ENCODE data around the gene RAB1B.
"Not testable (repeated sequence)": the region's sequence is repeated elsewhere in the genome, so short reads cannot be mapped to it uniquely, and the experiment has no call there.

The RAB1B gene

DNA sequence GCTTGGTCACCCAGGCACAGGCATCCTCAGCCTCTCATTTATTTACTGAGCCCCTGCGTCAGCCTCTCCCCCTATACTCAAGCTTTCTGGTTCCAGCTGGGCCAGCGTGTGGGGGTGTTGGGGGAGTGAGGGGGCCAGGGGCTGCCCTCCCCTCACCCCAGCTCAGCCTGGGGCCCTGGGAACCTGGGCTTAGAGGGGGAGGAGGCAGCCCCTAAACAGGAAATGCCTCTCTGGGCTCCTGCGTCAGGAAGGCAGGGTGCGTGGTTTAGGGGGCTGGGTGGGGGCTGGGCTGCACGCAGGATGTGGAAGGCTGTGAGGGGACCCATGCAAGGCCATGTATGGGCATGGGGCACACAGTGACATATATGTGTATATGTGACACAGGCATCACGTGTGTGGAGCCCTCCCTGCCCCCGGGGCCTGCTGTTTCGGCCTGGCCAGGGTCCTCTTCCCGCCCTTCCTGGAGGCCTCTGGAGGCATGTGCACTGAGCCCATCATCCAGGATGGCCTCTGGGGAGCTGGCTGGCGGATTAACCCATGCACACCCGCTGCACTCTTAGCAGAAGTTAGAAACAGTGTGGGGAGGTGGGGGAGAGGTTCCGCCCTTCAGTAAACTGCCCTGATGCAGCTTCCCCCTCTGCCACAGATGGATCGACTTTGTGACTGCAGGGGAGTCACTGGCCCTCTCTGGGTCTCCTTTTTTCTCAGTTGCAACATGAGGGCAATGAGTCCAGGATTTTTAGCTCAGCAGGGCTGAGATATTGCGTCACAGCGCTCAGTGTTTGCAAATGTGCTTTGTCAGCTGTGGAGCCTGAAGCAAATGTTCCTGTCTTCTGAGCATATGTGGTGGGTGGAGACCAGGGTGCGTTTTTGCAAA, 49.5 kb downstream of the RAB1B start:
- Histone ChIP-seq H3K27ac (ENCODE audit: insufficient read depth, low read length, poor library complexity, severe bottlenecking) (peak overlapping the region; percentile 67), H3K36me3 (ENCODE audit: control insufficient read depth, insufficient read depth, low read length) (no peaks in the 10 kb centered on the region), H3K27me3 (replicated peaks; ENCODE audit: control insufficient read depth, insufficient read depth, low read length, poor library complexity, severe bottlenecking) (no peaks in the 10 kb centered on the region), H3K4me3 (ENCODE audit: insufficient read depth, low read depth, low read length, poor library complexity, severe bottlenecking) (no peak overlapping the region), H3K4me1 (ENCODE audit: control insufficient read depth, insufficient read depth, low read length, poor library complexity, severe bottlenecking) (peaks cover 25% of the 10 kb centered on the region), H3K9me3 (ENCODE audit: control insufficient read depth, low read length) (no peaks in the 10 kb centered on the region)
- DNase-seq, result peak in 1 of 3 donors; percentile 10

DNA sequence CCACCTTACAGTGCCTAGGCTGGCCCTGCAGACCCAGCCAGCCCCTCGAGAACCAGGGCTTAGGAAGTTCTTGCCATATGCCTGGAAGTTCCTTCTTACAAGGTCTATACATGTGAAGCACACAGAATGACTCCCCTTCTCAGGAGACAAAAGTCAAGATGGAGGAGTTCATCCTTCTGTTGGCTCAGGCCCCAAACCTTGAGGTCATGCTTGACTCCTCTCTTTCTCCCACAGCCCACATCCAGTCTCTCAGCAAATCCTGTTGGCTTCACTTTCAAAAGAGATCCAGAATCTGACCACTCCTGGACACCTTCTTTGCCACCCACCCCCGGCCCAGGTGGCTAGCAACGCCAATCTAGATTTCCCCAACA, 50.1 kb downstream of the RAB1B start:
- no peak for DNase-seq
- no peaks in the 10 kb centered on the region for H3K36me3 ChIP-seq (ENCODE audit: control insufficient read depth, insufficient read depth, low read length)
- H3K27ac ChIP-seq (ENCODE audit: insufficient read depth, low read length, poor library complexity, severe bottlenecking), result peak overlapping the region; percentile 67
- H3K9me3 ChIP-seq (ENCODE audit: control insufficient read depth, low read length), result no peaks in the 10 kb centered on the region
- H3K4me1 ChIP-seq (ENCODE audit: control insufficient read depth, insufficient read depth, low read length, poor library complexity, severe bottlenecking), result peaks cover 20% of the 10 kb centered on the region
- no peaks in the 10 kb centered on the region for H3K27me3 ChIP-seq (replicated peaks; ENCODE audit: control insufficient read depth, insufficient read depth, low read length, poor library complexity, severe bottlenecking)
- no peak overlapping the region for H3K4me3 ChIP-seq (ENCODE audit: insufficient read depth, low read depth, low read length, poor library complexity, severe bottlenecking)

DNA sequence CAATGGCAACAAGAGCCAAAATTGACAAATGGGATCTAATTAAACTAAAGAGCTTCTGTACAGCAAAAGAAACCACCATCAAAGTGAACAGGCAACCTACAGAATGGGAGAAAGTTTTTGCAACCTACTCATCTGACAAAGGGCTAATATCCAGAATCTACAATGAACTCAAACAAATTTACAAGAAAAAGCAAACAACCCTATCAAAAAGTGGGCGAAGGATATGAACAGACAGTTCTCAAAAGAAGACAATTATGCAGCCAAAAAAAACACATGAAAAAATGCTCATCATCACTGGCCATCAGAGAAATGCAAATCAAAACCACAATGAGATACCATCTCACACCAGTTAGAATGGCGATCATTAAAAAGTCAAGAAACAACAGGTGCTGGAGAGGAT, 51.9 kb downstream of the RAB1B start:
- H3K27me3 ChIP-seq (replicated peaks; ENCODE audit: control insufficient read depth, insufficient read depth, low read length, poor library complexity, severe bottlenecking); H3K27ac ChIP-seq (ENCODE audit: insufficient read depth, low read length, poor library complexity, severe bottlenecking); H3K36me3 ChIP-seq (ENCODE audit: control insufficient read depth, insufficient read depth, low read length); H3K9me3 ChIP-seq (ENCODE audit: control insufficient read depth, low read length); H3K4me3 ChIP-seq (ENCODE audit: insufficient read depth, low read depth, low read length, poor library complexity, severe bottlenecking); DNase-seq: not testable (repeated sequence)
- peaks cover 20% of the 10 kb centered on the region for H3K4me1 ChIP-seq (ENCODE audit: control insufficient read depth, insufficient read depth, low read length, poor library complexity, severe bottlenecking)

DNA sequence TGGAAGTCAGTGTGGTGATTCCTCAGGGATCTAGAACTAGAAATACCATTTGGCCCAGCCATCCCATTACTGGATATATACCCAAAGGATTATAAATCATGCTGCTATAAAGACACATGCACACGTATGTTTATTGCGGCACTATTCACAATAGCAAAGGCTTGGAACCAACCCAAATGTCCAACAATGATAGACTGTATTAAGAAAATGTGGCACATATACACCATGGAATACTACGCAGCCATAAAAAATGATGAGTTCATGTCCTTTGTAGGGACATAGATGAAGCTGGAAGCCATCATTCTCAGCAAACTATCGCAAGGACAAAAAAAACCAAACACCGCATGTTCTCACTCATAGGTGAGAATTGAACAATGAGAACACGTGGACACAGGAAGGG, 52.3 kb downstream of the RAB1B start:
- H3K27ac ChIP-seq (ENCODE audit: insufficient read depth, low read length, poor library complexity, severe bottlenecking); H3K4me3 ChIP-seq (ENCODE audit: insufficient read depth, low read depth, low read length, poor library complexity, severe bottlenecking); DNase-seq; H3K27me3 ChIP-seq (replicated peaks; ENCODE audit: control insufficient read depth, insufficient read depth, low read length, poor library complexity, severe bottlenecking); H3K9me3 ChIP-seq (ENCODE audit: control insufficient read depth, low read length); H3K36me3 ChIP-seq (ENCODE audit: control insufficient read depth, insufficient read depth, low read length): not testable (repeated sequence)
- H3K4me1 ChIP-seq (ENCODE audit: control insufficient read depth, insufficient read depth, low read length, poor library complexity, severe bottlenecking), result peaks cover 20% of the 10 kb centered on the region

DNA sequence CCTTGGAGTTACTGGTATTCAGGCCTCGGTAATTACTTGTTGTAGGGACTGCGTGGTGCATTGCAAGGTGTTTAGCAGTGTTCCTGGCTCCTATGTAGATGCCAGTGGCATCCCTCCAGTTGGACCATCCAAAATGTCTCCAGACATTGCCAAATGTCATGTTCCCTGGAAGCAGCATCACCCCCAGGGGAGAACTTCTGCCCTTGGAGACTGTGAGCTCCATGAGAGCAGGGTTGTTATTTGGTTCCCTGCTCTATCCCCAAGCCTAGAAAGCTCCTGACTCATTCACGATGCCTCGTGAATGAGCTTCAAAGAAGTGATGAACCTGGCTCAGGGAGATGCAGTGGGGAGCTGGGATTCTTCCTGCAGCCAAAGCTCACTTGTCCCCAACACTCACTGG, 53.2 kb downstream of the RAB1B start:
- no peak for DNase-seq
- H3K9me3 ChIP-seq (ENCODE audit: control insufficient read depth, low read length), result no peaks in the 10 kb centered on the region
- H3K27me3 ChIP-seq (replicated peaks; ENCODE audit: control insufficient read depth, insufficient read depth, low read length, poor library complexity, severe bottlenecking), result no peaks in the 10 kb centered on the region
- H3K4me3 ChIP-seq (ENCODE audit: insufficient read depth, low read depth, low read length, poor library complexity, severe bottlenecking), result no peak overlapping the region
- no peak overlapping the region for H3K27ac ChIP-seq (ENCODE audit: insufficient read depth, low read length, poor library complexity, severe bottlenecking)
- H3K36me3 ChIP-seq (ENCODE audit: control insufficient read depth, insufficient read depth, low read length), result no peaks in the 10 kb centered on the region
- H3K4me1 ChIP-seq (ENCODE audit: control insufficient read depth, insufficient read depth, low read length, poor library complexity, severe bottlenecking), result peaks cover 27% of the 10 kb centered on the region

DNA sequence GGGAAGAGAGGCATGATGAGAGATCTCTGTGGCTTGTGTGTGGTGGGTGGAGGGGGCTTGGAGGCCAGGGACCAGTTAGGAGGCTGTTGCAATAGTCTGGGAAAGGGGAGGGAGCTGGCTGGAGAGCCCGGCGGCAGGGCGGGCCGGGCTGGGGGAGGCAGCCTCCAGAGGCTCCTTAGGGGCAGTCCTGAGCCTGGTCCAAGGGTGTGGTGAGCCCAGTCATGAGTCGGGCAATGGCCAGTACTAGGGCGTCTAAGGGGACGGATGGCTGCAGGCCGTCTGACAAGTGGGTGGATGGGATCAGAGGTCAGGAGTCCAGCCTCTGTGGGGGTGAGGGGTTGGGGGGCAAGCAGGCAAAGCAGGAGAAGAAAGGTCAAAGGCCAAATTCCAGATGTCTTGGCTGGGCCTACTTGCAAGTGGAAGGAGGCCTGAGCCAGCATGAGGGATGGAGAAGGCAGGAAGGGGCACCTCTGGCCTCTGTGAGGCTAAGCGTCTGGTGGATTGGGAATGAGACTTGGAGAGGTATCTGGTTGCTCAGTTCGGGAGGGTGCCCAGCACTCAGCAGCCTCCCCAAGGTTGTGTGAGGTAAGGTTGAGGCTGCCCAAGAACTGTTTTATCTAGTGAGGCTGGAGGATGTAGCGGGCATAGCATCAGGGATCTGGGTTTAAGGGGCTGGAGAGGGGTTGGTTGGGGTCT, 54.4 kb downstream of the RAB1B start:
- Histone ChIP-seq H3K9me3 (ENCODE audit: control insufficient read depth, low read length) (no peaks in the 10 kb centered on the region), H3K4me1 (ENCODE audit: control insufficient read depth, insufficient read depth, low read length, poor library complexity, severe bottlenecking) (peaks cover 30% of the 10 kb centered on the region), H3K27me3 (replicated peaks; ENCODE audit: control insufficient read depth, insufficient read depth, low read length, poor library complexity, severe bottlenecking) (no peaks in the 10 kb centered on the region), H3K4me3 (ENCODE audit: insufficient read depth, low read depth, low read length, poor library complexity, severe bottlenecking) (no peak overlapping the region), H3K36me3 (ENCODE audit: control insufficient read depth, insufficient read depth, low read length) (no peaks in the 10 kb centered on the region), H3K27ac (ENCODE audit: insufficient read depth, low read length, poor library complexity, severe bottlenecking) (no peak overlapping the region)
- DNase-seq, result no peak

DNA sequence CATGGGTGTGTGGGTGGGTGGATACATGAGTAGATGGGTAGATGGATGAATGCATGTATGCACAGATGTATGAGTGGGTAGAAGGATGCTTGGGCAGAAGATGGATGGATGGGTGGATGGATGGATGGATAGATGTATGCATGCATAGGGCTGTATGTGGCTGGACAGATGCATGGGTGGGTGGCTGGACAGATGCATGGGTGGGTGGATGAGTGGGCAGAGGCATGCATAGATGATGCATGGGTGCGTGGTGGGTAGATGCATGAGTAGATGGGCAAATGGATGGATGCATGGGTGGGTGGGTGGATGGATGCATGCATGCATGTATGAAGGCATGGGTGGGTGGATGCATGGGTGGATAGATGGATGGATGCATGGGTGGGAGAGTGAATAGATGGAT, 55.2 kb downstream of the RAB1B start:
- DNase-seq, result no peak
- Histone ChIP-seq H3K4me1 (ENCODE audit: control insufficient read depth, insufficient read depth, low read length, poor library complexity, severe bottlenecking) (peaks cover 30% of the 10 kb centered on the region), H3K9me3 (ENCODE audit: control insufficient read depth, low read length) (no peaks in the 10 kb centered on the region), H3K36me3 (ENCODE audit: control insufficient read depth, insufficient read depth, low read length) (no peaks in the 10 kb centered on the region), H3K27ac (ENCODE audit: insufficient read depth, low read length, poor library complexity, severe bottlenecking) (no peak overlapping the region), H3K4me3 (ENCODE audit: insufficient read depth, low read depth, low read length, poor library complexity, severe bottlenecking) (no peak overlapping the region), H3K27me3 (replicated peaks; ENCODE audit: control insufficient read depth, insufficient read depth, low read length, poor library complexity, severe bottlenecking) (no peaks in the 10 kb centered on the region)

DNA sequence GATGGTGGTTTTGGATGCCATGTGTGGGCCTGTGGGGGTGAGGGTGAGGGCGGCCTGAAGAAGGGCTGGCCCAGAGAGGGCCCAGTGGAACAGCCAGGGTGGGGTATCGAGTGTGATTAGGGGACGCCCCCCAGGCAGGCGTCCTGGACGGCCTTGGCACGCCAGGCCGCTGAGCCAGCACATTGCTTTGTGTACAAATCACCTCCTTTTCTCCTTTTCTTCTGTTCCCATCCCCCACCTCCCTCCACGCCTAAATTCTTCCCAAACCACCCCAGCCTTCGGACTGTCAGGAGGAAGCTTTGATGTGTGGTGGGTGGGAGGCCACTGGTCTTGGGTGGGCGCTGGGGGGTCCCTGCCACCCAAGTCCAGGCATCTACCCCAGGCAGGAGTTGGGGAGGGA, 56.2 kb downstream of the RAB1B start:
- Histone ChIP-seq H3K27ac (ENCODE audit: insufficient read depth, low read length, poor library complexity, severe bottlenecking) (no peak overlapping the region), H3K27me3 (replicated peaks; ENCODE audit: control insufficient read depth, insufficient read depth, low read length, poor library complexity, severe bottlenecking) (no peaks in the 10 kb centered on the region)
- DNase-seq, result no peak

DNA sequence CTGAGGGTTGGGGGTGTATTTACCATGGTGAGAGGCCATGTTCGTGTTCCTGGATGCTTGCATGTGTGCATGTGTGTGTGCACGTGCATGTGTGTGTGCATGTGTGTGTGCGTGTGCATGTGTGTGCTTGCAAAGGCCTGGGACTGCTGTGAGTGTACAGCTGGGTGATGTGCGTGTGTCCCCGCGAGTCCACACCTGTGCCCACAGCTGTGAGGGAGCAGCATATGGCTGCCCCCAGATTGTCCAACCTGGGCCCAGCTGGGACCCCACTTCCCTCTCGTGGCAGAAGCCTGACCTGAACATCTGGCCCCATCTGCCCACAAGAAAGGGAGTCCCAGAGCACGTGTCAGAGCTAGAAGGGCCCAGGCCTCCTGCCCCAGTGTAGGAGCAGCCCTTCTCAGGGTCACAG, 56.8 kb downstream of the RAB1B start:
- H3K36me3 ChIP-seq (ENCODE audit: control insufficient read depth, insufficient read depth, low read length), result no peaks in the 10 kb centered on the region
- no peak overlapping the region for H3K27ac ChIP-seq (ENCODE audit: insufficient read depth, low read length, poor library complexity, severe bottlenecking)
- no peak overlapping the region for H3K4me3 ChIP-seq (ENCODE audit: insufficient read depth, low read depth, low read length, poor library complexity, severe bottlenecking)
- H3K9me3 ChIP-seq (ENCODE audit: control insufficient read depth, low read length), result no peaks in the 10 kb centered on the region
- no peak for DNase-seq
- no peaks in the 10 kb centered on the region for H3K27me3 ChIP-seq (replicated peaks; ENCODE audit: control insufficient read depth, insufficient read depth, low read length, poor library complexity, severe bottlenecking)
- H3K4me1 ChIP-seq (ENCODE audit: control insufficient read depth, insufficient read depth, low read length, poor library complexity, severe bottlenecking), result peaks cover 27% of the 10 kb centered on the region

More for the DNA sequence above, 56.2 kb downstream of the RAB1B start:
- Histone ChIP-seq H3K36me3 (ENCODE audit: control insufficient read depth, insufficient read depth, low read length) (no peaks in the 10 kb centered on the region), H3K9me3 (ENCODE audit: control insufficient read depth, low read length) (no peaks in the 10 kb centered on the region), H3K4me1 (ENCODE audit: control insufficient read depth, insufficient read depth, low read length, poor library complexity, severe bottlenecking) (peaks cover 27% of the 10 kb centered on the region), H3K4me3 (ENCODE audit: insufficient read depth, low read depth, low read length, poor library complexity, severe bottlenecking) (no peak overlapping the region)
